ENCODE data around the gene TBC1D1. TPM values are rescaled to one million over a fixed set of nuclear protein-coding genes. Genes with fewer than 3 reads are reported as not detected.

Gene TBC1D1
- total and polyA plus RNA-seq, 8 donors, result 53.3 to 78.9 (median 71.1) TPM

DNA sequence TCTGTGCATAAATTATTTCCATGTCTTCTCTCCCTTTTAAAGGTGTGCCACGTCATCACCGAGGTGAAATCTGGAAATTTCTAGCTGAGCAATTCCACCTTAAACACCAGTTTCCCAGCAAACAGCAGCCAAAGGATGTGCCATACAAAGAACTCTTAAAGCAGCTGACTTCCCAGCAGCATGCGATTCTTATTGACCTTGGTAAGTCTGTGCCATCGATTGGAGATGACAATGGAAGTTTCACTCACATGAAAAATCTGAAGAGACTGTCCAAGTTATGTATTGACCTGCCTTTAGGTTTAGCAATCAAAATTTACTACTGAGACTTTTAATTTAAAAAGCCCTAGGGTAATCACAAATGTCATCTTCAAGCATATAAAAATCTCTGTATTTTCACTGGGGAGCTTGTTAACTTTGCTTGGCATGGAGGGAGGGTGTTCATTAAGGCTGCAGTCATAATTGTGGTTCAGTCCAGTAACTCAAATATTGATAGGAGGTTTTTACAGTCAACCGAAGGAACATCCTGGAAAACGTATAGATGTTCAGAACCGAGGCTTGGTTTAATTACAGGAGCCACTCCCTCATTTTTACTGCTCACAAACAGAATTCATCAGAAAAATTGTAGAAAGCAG, 212.2 kb downstream of the TBC1D1 start:
- Histone ChIP-seq H3K27ac (no peak overlapping the region), H3K27me3 (no peaks in the 10 kb centered on the region), H3K4me3 (no peak overlapping the region), H3K36me3 (peaks cover 0 to 77% of the 10 kb centered on the region in 2 donors), H3K9me3 (no peaks in the 10 kb centered on the region), H3K4me1 (no peaks in the 10 kb centered on the region)
- ATAC-seq (no peak), DNase-seq (no peak)
- intact Hi-C loops (cut with DNase I), result no loop called here
- TF ChIP-seq, protein P1, sequence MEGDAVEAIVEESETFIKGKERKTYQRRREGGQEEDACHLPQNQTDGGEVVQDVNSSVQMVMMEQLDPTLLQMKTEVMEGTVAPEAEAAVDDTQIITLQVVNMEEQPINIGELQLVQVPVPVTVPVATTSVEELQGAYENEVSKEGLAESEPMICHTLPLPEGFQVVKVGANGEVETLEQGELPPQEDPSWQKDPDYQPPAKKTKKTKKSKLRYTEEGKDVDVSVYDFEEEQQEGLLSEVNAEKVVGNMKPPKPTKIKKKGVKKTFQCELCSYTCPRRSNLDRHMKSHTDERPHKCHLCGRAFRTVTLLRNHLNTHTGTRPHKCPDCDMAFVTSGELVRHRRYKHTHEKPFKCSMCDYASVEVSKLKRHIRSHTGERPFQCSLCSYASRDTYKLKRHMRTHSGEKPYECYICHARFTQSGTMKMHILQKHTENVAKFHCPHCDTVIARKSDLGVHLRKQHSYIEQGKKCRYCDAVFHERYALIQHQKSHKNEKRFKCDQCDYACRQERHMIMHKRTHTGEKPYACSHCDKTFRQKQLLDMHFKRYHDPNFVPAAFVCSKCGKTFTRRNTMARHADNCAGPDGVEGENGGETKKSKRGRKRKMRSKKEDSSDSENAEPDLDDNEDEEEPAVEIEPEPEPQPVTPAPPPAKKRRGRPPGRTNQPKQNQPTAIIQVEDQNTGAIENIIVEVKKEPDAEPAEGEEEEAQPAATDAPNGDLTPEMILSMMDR (IDR thresholded peaks at IDR 0.05), result no peak

DNA sequence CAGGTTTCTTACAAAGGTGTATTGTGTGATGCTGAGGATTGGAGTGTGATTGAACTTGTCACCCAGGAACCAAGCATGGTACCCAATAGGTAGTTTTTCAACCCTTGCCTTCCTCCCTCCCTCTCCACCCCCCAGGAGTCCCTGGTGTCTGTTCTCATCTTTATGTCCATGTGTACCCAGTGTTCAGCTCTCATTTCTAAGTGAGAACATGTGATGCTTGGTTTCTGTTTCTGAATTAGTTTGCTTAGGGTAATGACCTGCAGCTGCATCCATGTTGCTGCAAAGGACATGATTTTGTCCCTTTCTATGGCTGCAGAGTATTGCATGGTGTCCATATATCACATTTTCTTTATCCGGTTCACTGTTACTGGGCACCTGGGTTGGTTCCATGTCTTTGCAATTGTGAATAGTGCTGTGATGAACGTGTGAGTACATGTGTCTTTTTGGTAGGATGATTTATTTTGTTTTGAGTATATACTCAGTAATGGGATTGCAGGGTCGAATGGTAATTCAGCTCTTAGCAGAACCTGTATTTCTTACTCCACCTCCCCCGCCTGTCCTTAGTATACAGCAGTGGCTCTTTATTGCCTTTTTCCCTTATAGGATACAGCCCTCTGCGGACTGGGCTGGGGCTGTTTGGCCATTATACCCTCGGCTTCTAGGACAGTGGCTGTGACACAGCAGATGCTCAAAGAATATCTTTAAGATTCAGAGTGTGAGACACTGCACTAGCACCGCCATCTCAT, 214.8 kb downstream of the TBC1D1 start:
- H3K4me3 ChIP-seq, result no peak overlapping the region
- intact Hi-C loops (cut with DNase I), result no loop called here
- no peaks in the 10 kb centered on the region for H3K9me3 ChIP-seq
- ATAC-seq (no peak), DNase-seq (no peak)
- TF ChIP-seq, protein P1 (IDR thresholded peaks at IDR 0.05), result no peak
- peaks cover 0 to 88% of the 10 kb centered on the region in 2 donors for H3K36me3 ChIP-seq
- H3K27ac ChIP-seq, result no peak overlapping the region
- H3K4me1 ChIP-seq, result no peaks in the 10 kb centered on the region
- no peaks in the 10 kb centered on the region for H3K27me3 ChIP-seq

GRCh38 chr4:38106311-38106710, 215.4 kb downstream of the TBC1D1 start:
- no peaks in the 10 kb centered on the region for H3K9me3 ChIP-seq
- no peak for ATAC-seq
- TF ChIP-seq, protein P1 (IDR thresholded peaks at IDR 0.05), result no peak
- no peaks in the 10 kb centered on the region for H3K4me1 ChIP-seq
- H3K36me3 ChIP-seq, result peaks cover 0 to 81% of the 10 kb centered on the region in 2 donors
- no peaks in the 10 kb centered on the region for H3K27me3 ChIP-seq
- DNase-seq, result no peak
- H3K27ac ChIP-seq, result no peak overlapping the region
- no peak overlapping the region for H3K4me3 ChIP-seq
- intact Hi-C loops (cut with DNase I), result no loop called here

GRCh38 chr4:38106886-38107514, 216.1 kb downstream of the TBC1D1 start:
- no peaks in the 10 kb centered on the region for H3K27me3 ChIP-seq
- DNase-seq (no peak), ATAC-seq (no peak)
- H3K36me3 ChIP-seq, result peaks cover 0 to 76% of the 10 kb centered on the region in 2 donors
- intact Hi-C loops (cut with DNase I), result no loop called here
- no peaks in the 10 kb centered on the region for H3K4me1 ChIP-seq
- H3K9me3 ChIP-seq, result no peaks in the 10 kb centered on the region
- TF ChIP-seq, protein P1 (IDR thresholded peaks at IDR 0.05), result no peak
- H3K4me3 ChIP-seq, result no peak overlapping the region
- no peak overlapping the region for H3K27ac ChIP-seq

DNA sequence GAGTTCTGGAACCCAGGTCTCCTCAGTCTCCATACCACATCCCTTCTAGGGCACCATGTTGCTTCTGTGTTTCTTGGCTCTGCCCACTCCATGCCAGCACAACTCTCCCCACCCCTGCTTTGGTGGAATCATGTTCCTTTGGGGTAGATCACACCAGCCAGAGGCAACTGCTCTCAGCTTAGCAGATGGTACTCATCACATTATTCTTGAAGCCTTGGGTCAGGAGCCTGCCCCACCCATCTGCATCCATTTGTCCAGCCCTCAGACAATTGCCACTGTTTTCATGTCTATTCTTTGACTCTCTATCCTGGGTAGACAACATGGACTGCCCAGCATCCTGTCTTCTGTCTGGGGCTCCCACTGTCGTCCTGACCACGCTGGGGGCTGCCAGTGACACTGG, 216.9 kb downstream of the TBC1D1 start:
- no peak for ATAC-seq
- H3K4me1 ChIP-seq, result no peaks in the 10 kb centered on the region
- DNase-seq, result no peak
- intact Hi-C loops (cut with DNase I), result no loop called here
- H3K36me3 ChIP-seq, result peaks cover 0 to 69% of the 10 kb centered on the region in 2 donors
- no peak overlapping the region for H3K4me3 ChIP-seq
- H3K27me3 ChIP-seq, result no peaks in the 10 kb centered on the region
- TF ChIP-seq, protein P1 (IDR thresholded peaks at IDR 0.05), result no peak
- no peak overlapping the region for H3K27ac ChIP-seq
- H3K9me3 ChIP-seq, result no peaks in the 10 kb centered on the region

Data from left lung (tissue), 10 donors.